ENCODE results near the gene CCDC157. TPM values are rescaled to one million over a fixed set of nuclear protein-coding genes. Genes with fewer than 3 reads are reported as not detected.

The CCDC157 gene
- polyA plus RNA-seq, 3 donors, result 0.50 to 3.7 (median 0.54) TPM

DNA sequence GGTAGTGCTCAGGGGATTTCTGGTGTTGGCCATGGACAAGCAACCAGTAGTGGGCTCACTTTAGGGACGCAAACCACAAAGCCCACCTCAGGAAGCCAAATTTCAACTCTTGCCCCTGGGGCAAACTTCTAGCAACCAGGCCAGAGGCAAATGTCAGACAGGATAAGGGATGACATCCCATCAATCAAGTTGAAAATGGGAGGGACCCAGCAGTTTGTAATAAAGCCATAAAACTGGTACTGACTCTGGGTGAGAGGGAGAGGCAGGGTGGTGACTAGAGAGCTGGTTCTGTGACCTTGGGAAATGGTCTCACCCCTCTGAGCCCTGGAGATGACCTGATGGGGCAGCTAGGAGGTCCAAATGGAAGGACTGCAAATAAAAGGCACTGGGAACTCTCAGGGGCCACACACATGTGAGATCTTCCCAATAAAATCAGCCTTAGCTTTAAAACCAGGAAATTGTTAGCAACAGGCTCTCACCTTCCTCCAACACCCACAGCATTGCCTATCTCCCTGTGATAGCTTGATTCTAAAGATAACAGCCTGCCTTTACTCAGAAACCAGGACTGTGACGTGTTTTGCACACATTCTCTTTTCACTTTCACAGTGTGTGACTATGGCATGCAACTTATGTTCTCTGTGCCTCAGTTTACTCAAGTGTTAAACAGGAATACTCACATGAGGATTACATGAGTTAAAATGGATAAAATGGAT lies 23.7 kb upstream of the CCDC157 start:
- Mint-ChIP-seq H3K27me3 (ENCODE audit: low read depth in 3 of 3) (no peaks in the 10 kb centered on the region), H3K27ac (peak overlapping the region in 4 of 7 donors; percentile 50 to 74 (median 62)), H3K9me3 (no peaks in the 10 kb centered on the region), H3K36me3 (peaks cover 73 to 79% of the 10 kb centered on the region in 2 donors), H3K4me1 (no peaks in the 10 kb centered on the region), H3K4me3 (no peak overlapping the region)
- intact Hi-C loops (cut with micrococcal nuclease), result no loop called here
- no peaks in the 10 kb centered on the region for H3K4me1 ChIP-seq (ENCODE audit: control insufficient read depth in 1 of 2, insufficient read depth in 2 of 2, low read length in 2 of 2)
- no peak overlapping the region for H3K27ac ChIP-seq (ENCODE audit: low read depth in 1 of 2, low read length in 2 of 2)
- H4K20me1 ChIP-seq (ENCODE audit: insufficient read depth, low read length), result peaks cover 30% of the 10 kb centered on the region
- H3K4me2 ChIP-seq (replicated peaks; ENCODE audit: extremely low read depth, low read length, poor library complexity, severe bottlenecking), result no peak overlapping the region
- DNase-seq, result no peak
- WGBS (ENCODE audit: insufficient coverage), result no CpG with 5 or more reads among the region's 2 CpGs
- H3K36me3 ChIP-seq (replicated peaks in 1 of 2; ENCODE audit: control insufficient read depth in 1 of 2, insufficient read depth in 2 of 2, low read length in 2 of 2), result peaks cover 71 to 85% of the 10 kb centered on the region in 2 donors
- no peak overlapping the region for H3K4me3 ChIP-seq (replicated peaks in 1 of 3; ENCODE audit: low read depth in 2 of 3, low read length in 3 of 3)
- H3K9ac ChIP-seq (ENCODE audit: insufficient read depth, low read length, poor library complexity, severe bottlenecking), result no peak overlapping the region
- H3K27me3 ChIP-seq (ENCODE audit: control insufficient read depth in 2 of 2, insufficient read depth in 2 of 2, low read length in 2 of 2), result no peaks in the 10 kb centered on the region
- no peaks in the 10 kb centered on the region for H3K79me2 ChIP-seq (ENCODE audit: insufficient read depth, low read length)
- H3K9me3 ChIP-seq (replicated peaks in 1 of 2; ENCODE audit: control insufficient read depth in 1 of 2, insufficient read depth in 1 of 2, low read length in 2 of 2), result no peaks in the 10 kb centered on the region
- no peak overlapping the region for H2AFZ ChIP-seq (ENCODE audit: insufficient read depth, low read depth, low read length, poor library complexity, severe bottlenecking)
- TF ChIP-seq, protein P1, sequence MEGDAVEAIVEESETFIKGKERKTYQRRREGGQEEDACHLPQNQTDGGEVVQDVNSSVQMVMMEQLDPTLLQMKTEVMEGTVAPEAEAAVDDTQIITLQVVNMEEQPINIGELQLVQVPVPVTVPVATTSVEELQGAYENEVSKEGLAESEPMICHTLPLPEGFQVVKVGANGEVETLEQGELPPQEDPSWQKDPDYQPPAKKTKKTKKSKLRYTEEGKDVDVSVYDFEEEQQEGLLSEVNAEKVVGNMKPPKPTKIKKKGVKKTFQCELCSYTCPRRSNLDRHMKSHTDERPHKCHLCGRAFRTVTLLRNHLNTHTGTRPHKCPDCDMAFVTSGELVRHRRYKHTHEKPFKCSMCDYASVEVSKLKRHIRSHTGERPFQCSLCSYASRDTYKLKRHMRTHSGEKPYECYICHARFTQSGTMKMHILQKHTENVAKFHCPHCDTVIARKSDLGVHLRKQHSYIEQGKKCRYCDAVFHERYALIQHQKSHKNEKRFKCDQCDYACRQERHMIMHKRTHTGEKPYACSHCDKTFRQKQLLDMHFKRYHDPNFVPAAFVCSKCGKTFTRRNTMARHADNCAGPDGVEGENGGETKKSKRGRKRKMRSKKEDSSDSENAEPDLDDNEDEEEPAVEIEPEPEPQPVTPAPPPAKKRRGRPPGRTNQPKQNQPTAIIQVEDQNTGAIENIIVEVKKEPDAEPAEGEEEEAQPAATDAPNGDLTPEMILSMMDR (IDR thresholded peaks at IDR 0.05), result no peak

DNA sequence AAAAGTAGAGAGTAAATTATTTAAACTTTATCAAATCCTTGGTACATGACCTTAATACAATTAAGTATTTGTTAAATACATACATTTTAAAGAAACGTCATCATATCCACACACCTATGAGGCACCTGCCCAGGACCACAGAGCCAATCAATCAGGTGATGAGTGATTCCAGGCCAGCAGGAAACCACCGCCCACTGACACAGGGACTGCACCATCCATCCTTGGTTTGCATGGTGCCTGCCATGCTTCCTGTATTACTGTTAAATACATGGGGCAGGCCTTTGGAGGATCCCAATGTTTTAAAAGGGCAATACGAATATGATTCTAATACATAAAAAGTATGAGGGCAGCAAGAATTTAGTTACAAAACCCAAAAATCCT lies 23.1 kb upstream of the CCDC157 start:
- no peak for DNase-seq
- Mint-ChIP-seq H3K4me1 (no peaks in the 10 kb centered on the region), H3K9me3 (no peaks in the 10 kb centered on the region), H3K27me3 (ENCODE audit: low read depth in 3 of 3) (peaks cover 0 to 2% (median 0%) of the 10 kb centered on the region in 3 donors), H3K27ac (no peak overlapping the region), H3K36me3 (peaks cover 78 to 85% of the 10 kb centered on the region in 2 donors), H3K4me3 (no peak overlapping the region)
- H3K27me3 ChIP-seq (ENCODE audit: control insufficient read depth in 2 of 2, insufficient read depth in 2 of 2, low read length in 2 of 2), result no peaks in the 10 kb centered on the region
- H3K79me2 ChIP-seq (ENCODE audit: insufficient read depth, low read length), result no peaks in the 10 kb centered on the region
- no peaks in the 10 kb centered on the region for H3K4me1 ChIP-seq (ENCODE audit: control insufficient read depth in 1 of 2, insufficient read depth in 2 of 2, low read length in 2 of 2)
- H3K36me3 ChIP-seq (replicated peaks in 1 of 2; ENCODE audit: control insufficient read depth in 1 of 2, insufficient read depth in 2 of 2, low read length in 2 of 2), result peaks cover 76 to 89% of the 10 kb centered on the region in 2 donors
- H4K20me1 ChIP-seq (ENCODE audit: insufficient read depth, low read length), result peaks cover 34% of the 10 kb centered on the region
- H3K27ac ChIP-seq (ENCODE audit: low read depth in 1 of 2, low read length in 2 of 2), result no peak overlapping the region
- WGBS (ENCODE audit: insufficient coverage), result 100% methylated on average over 1 of the region's 3 CpGs
- no peak overlapping the region for H3K4me2 ChIP-seq (replicated peaks; ENCODE audit: extremely low read depth, low read length, poor library complexity, severe bottlenecking)
- H3K9me3 ChIP-seq (replicated peaks in 1 of 2; ENCODE audit: control insufficient read depth in 1 of 2, insufficient read depth in 1 of 2, low read length in 2 of 2), result no peaks in the 10 kb centered on the region
- intact Hi-C loops (cut with micrococcal nuclease), result no loop called here
- no peak overlapping the region for H3K4me3 ChIP-seq (replicated peaks in 1 of 3; ENCODE audit: low read depth in 2 of 3, low read length in 3 of 3)
- TF ChIP-seq, protein P1 (IDR thresholded peaks at IDR 0.05), result no peak
- H2AFZ ChIP-seq (ENCODE audit: insufficient read depth, low read depth, low read length, poor library complexity, severe bottlenecking), result no peak overlapping the region
- H3K9ac ChIP-seq (ENCODE audit: insufficient read depth, low read length, poor library complexity, severe bottlenecking), result no peak overlapping the region
